Activated CD4-positive, alpha-beta T cell treated with anti-CD3 and anti-CD28 coated beads for 48 hours (primary cell): ENCODE data around the gene TCF7L1.
"Not testable (repeated sequence)": the region's sequence is repeated elsewhere in the genome, so short reads cannot be mapped to it uniquely, and the experiment has no call there.

Source experiments
- DNase-seq: peaks from one replicate; pipeline ENCODE4 v3.0.0-alpha.2; 2020

Gene TCF7L1

DNA sequence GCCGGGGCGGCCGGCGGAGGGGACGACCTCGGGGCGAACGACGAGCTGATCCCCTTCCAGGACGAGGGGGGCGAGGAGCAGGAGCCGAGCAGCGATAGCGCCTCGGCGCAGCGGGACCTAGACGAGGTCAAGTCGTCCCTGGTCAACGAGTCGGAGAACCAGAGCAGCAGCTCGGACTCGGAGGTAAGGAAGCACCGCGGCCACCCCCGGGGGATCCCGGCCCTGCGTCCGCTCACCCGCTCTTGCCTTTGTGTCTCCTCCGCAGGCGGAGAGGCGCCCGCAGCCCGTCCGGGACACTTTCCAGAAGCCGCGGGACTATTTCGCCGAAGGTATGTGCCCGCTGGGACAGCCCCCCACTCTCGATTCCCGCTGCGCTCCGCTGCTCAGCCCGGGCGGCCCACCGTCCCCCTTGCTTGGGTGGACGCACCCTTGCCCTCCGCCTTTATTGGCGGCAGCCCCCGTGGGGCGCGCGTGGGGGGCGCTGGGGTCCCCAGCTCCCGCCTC lies 611 bp downstream of the TCF7L1 start:
- peak; percentile 19 for DNase-seq

DNA sequence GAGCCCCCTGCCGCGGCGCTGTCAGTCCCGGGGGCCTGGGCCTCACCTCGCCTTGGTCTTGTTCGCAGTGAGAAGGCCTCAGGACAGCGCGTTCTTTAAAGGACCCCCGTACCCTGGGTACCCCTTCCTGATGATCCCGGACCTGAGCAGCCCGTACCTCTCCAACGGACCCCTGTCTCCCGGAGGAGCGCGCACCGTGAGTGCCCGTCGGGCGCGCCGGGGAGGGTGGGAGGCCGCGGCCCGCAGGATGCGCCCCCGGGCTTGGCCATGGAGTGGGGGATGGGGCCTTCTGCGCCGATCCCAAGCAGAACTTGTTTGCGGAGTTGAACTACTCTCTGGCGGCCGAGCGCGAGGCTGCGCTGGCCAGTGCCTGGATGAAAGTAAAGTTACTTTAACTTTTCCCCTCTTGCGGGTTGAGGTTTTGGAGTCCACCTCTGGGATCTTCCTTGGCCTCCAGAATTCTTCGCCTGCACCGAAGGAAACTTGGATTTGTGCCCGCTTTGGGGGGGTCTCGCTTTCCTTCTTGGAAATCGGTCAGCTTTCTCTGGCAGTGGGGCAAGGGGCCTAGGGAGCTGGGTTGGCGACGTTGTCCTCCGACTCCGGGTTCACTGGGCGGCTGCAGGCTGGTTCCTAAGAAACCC lies 1.2 kb downstream of the TCF7L1 start:
- DNase-seq, result peak; percentile 22

DNA sequence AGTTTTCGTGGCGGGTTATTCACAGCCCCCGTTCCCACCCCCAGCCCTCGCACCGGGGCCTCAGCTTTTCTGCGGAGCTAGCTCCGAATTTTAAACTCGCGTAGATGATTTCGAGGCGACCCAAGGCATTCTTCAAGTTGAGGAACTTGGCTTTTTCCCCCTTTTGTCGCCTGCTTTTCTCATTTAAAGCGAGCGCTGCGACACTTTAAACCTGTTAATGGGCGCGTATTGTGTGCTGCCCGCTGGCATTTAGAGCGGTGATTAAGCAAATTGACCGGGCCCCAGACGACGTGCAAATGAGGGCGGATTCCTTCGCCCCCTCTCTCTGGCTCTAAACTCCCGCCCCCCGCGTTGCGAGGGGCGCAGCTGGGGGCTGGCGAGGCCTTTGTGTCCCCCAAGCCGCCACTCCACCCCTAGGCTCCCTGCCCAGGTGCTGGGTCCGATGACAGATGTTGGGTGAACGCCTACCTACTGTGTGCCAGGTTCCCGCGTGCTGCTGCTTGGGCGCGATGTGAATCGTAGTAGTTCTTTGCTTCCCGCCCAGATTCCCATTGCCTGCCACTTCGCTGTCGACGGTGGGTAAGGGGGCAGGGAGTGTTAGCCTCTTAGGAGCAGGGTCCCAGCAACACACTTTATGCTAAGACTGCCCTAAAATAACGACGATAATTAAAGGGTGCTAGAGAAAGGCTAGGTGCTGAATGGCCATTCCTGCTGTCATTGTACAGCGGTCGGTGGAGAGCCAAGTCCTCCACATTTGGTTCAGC lies 1.9 kb downstream of the TCF7L1 start:
- DNase-seq, result no peak

DNA sequence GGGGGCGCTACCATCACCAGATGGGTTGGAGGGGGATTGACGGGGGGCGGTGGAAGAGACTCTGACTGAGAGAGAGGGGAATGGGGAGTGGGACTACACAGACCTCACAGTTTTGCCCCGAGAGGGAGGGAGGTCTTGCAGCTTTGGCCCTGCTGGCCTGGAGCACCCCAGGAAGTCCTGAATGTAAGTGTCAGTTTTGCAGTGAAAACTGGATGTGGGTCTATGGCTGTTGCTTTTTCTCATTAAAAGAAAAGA lies 2.4 kb downstream of the TCF7L1 start:
- DNase-seq, result no peak

DNA sequence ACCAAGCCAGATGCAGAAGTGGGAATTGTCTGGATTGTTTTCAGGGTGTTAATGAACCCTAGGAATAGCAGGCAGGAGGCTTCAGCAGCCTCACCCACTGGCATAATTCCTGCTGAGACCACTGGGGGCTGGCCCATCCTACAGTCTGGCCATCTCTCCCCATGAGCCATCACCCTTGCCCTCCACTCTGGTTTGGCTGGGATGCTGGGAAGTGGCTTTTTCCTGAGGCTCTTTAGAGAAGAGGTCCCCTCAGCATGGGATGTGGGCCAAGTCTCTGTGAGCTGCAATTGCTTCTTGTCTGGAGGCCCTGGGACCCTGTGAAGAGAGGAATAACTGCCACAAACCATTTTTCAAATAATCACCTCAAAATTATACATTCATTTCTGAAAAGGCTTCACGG lies 4.0 kb downstream of the TCF7L1 start:
- no peak for DNase-seq

DNA sequence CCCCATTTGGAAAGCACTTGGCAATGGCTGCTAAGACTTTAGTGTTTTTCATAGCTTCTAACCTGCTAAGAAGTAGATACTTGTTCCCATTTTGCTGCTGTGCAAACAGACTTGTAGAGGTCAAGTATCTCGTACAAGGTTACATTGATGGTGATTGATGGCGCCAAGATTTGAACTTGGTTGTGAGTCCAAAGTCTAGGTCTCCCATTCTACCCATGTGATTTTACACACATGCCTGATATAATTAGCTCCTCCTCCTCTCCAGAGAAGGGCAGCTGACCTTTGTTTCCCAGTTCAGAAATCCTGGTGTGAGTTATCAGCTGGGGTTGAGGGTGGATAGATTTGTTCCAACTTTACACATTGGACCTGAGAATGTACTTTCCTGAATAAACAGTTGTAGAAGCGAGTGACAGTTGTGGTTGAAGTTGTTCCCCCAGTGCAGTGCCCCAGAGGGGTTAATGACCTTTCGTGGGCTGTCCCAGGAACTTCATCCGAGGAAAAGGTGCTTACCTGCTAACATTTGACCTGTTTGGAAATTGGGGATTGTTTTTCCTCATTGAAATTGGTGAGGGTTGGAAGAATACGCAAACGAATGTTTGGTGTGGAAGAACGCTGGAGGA lies 10.4 kb downstream of the TCF7L1 start:
- no peak for DNase-seq

DNA sequence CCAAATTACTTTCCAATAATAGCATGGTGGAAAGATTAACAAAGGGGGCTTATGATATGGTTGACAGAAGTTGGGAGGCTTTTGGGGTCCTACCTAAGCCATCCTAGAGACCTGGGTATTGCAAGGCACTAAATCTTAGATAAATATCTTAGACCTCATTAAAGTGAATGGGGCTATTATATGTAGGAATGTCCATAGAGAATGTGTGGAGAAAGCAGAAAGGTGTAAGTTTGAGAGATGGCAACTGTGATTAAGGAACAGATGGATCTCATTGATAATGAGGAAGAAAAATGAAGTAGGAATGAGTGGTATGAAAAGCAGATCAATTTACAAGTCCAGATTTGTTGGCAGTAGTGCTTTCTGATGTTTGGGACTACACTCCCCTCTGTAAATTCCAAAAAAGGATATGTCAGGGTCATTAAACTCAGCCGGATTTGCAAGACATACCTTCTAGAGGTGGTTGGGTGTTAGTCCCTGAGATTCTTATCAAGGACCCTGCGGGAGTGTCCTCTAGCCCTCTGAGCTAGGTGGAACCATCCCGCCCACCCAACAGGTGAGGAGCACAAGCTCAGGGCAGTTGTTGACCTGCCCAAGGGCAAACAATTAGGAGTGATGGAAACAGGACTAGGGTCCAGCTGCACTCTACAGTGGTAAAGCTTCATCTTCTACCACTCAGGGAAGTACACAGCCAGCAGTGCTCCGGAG lies 12.1 kb downstream of the TCF7L1 start:
- no peak for DNase-seq

DNA sequence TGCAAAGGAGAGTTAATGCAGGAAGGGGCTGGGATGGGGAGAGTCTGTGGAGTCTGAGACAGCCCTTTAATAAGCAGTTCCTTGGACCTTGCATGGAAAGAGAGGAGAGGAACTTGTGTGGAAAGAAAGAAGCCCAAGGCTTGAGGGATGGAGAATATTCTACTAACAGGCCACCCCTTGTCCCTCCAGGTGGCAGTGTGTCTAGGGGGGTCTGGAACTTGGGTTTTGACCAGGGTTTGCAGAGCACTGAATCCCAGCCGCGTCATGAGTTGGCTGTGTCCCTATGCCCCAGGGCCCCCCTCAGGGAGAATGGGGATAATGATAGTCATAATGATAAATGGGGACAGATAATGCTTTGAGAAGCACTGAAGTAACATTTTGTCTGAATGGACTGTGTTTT lies 15.0 kb downstream of the TCF7L1 start:
- no peak for DNase-seq

DNA sequence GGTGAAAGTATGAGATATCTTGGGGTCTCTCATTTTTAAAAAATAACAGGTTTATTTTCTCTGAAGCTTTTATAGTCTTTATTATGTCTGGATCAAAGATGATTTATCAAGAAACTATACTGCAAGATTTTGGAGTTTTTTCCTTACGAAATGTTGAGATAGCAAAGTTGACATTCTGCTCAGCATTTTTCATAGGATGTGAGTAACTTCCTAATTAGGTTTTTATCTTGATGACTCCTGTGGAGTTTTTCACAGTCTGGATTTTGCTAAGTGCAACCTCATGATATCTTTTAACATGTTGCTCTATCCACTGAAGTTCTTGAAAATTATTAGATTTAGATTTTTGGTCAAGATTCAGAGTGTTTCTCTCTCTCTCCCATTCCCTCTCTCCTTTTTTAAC lies 17.8 kb downstream of the TCF7L1 start:
- DNase-seq, result no peak

DNA sequence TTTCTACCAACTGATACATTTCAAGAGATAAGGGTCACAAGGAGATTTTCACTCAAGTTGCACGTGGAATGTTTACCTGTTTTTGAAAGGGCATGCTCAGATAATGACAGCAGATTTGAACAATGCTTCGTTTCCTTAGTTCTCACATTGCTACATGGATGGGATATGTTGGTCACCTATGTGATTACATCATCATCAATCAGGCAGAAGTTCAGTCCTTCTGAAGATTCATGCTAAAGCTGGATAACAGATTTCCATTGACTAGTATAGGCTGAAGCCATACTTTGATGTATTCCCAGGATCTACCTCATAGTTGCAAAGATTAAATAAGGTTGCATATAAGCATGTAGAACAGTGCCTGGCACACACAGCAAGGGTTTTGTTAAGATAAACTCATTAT lies 19.7 kb downstream of the TCF7L1 start:
- DNase-seq, result no peak

DNA sequence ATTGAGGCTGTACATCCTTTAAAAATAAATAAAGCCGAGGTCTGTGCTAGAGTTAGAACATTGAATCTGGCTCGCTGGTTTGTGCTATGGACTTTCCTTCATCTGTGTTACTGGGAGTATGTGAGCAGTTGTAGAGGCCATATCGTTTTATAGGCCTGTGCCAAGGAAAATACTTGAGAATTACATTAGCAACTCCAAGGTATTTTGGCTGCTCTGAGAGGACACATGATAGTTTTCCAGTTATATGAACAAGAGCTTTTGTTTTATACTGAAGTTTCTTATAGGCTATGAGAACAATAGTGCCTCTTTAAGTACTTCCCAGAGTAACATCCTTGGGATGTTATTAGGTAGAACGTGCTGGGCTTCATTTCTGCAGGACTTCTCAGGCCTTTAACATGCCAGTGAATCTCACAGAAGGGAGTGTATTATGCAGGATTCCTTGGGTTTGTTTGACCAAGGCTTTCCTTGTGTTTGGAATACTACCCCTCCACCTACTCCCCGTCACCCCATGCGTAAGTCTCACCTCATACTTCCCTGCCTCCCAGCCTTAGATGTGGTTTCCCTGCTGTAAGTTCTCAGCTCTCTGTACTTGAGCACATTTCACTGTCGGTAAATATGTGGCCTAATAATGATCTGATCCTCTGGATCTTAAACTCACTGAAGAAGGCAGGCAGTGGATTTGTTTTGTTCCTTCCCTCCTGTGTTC lies 21.0 kb downstream of the TCF7L1 start:
- no peak for DNase-seq

DNA sequence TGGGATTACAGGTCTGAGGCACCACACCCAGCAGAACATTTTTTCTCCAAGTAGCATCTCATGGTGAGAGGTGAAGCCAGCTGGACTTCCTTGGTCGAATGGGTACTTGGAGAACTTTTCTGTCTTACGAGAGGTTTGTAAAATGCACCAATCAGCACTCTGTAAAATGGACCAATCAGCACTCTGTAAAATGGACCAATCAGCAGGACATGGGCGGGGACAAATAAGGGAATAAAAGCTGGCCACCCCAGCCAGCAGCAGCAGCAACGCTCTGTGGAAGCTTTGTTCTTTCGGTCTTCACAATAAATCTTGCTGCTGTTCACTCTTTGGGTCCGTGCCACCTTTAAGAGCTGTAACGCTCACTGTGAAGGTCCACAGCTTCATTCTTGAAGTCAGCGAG lies 21.9 kb downstream of the TCF7L1 start:
- DNase-seq, result not testable (repeated sequence)

DNA sequence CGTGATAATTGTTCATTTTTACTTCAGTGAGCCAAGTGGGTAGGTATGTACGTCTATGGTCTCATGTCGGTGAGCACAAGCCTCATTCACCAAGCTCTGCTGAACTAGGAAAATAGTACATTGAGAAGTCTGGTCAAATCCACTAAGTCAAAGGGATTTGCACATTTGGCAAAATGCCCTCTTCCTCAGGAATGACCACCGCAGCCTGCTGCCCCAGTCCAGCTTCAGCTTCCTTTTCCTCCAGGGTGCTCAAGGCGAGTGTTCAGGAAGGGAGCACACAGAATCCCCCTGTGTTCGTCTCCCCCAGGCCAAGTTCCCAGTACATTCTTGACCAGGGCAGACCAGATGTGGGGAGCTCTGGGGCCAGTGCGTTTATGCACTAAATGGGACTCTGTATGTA lies 23.0 kb downstream of the TCF7L1 start:
- no peak for DNase-seq

DNA sequence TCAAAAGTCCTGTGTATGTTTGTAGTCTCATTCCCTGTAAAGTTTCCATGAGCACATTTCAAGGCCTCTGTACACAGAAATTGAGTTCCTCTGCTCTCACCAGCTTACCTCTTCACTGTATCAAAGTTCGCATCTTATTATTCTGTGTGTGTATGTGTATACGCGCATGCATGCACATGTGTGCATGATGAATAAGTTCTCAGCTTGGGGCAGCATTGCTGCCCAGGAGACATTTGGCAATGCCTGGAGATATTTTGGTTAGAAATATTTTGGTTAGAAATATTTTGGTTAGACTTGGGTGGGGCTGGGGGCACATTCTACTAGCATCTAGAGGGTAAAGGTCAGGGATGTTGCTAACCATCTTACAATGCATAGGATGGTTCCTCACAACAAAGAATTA lies 23.4 kb downstream of the TCF7L1 start:
- no peak for DNase-seq

DNA sequence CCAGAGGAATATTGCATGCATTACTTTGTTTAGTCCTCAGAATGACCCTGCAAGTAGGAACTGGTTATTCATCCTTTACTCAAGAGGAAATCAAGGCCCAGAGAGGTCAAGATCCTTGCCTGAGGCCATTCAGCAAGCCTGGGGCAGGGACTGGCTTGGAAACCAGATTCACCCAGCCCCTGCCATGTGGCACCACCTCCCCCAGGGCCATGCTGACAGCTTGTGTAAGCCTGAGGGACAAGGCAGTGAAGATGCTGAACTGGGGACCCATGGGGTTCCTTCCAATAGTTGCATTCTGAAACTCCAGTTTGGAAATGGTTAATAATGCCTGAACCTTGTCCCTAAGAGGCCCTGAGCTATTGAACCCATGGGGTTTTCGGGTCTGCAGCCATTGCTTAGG lies 24.2 kb downstream of the TCF7L1 start:
- DNase-seq, result no peak

DNA sequence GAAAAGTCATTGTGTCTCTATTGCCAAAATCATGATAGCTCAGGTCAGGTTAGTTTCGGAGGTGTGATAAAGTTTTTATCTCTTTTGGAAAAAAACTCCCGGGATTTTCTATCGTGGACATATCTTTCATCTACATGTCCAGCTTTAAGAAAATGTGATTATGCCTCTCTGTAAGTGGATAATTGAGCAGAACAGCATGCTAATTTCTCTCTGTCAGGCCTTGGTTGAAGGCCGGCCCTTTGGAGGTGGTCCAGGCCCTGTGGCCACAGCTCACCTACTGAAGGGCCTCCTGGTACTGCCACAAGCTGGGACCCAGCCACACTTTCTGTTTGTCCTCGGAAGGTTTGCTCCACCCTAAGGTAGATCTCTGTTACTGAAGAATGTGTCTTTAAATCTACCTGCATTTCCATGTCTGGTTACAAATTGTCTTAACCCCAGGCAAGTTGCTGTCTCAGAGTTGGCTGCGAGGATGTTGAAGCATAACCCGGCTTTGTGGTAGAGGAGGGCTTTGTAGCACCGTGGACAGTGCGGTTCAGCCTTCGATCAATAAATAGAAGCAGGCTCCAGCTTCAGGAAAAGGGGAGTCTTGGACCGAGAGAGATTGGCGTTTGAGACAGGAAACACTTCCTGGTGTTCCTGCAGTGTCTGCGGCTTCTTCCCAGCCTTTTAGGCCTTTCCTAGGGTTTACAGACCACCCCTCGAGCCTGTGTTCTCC lies 25.5 kb downstream of the TCF7L1 start:
- DNase-seq, result no peak

DNA sequence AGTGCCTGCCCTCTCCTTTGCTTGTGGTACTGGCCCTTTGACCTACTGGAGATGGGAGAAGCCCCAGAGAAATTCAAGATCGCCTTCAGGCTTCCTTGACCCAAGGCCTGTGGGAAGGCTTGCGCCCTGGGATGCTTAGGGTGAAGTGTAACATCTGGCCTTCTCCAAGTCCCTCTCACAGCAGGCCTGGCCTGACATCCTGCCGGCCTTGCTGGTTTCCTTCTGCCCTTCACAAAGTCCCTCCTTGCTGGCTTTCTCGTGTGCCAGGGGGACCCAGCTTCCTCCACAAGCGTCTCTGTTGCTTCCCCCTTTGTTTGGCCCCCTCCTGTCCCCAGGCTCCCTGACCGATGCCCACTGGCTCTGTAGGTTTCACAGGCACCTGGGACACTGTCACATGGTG lies 26.4 kb downstream of the TCF7L1 start:
- DNase-seq, result no peak

DNA sequence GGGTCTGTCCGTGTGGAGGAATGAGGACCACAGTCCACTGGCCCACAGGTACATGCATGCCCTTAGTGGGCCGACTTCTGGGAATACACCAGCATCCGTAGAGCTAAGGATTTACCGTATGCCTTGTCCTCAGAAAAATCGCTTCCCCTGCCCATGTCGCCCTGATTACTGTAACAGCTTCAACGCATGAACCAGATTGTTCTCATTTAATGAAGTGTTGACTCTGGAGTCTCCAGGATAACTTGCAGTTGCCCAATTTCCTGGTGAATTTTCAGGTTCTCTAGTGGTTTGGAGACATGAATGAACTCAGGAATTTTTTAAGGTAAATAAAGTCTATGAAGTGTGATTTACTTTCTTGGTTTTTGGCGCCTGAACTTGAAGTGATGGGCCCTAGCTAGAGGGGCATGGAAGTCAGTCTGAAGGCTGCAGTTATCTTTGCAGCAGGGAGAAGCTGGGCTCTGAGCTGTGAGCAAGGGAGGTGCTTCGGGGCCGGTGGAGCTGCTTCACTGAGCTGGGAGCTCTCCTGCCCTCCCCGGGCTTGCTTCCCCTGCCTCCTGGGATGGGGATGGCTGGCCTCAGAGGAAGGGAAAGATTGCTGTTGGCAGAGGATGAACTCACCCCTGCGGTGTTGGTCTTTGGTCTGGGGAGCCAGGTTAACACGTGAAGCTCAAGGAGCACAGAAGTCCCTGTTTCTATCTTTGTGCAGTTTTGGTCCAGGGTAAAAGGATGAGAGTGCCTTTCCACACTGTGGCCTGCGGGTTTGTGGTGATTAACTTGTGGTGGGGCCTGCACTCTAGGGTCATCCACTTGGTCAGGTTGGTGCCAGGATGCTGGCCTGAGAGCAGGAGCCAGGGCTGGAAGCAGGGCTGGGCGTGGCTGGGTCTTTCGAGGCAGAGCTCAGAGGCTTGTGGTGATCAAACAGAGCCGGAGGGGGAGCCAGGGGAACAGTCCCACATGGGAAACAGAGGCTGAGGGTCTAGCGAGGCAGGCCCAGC lies 28.1 kb downstream of the TCF7L1 start:
- DNase-seq, result no peak

DNA sequence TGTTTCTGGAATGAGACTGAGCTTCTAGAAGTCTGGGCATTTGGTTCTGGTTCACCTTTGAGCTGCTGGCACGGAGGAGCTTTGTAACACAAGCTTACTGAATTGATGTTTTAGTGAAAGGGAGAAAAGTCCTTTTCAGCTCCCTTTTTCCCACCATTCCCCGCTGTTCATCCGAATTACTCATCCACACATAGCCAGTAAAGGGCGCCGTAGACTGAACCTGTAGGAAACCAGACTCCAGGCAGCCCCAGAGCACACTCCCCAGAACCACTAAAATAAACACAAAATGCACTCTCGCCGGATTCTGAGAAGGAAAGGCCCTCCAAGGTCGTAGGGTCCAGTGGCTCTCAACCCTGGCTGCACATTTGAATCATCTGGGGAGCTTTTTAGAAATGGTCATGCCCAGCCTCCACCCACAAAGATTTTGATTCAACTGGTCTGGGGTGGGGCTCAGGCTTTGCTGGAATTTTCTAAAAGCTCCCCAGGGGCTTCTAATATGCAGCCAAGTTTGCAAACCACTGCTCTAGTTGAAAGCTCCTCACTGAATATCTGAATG lies 29.6 kb downstream of the TCF7L1 start:
- DNase-seq, result no peak

DNA sequence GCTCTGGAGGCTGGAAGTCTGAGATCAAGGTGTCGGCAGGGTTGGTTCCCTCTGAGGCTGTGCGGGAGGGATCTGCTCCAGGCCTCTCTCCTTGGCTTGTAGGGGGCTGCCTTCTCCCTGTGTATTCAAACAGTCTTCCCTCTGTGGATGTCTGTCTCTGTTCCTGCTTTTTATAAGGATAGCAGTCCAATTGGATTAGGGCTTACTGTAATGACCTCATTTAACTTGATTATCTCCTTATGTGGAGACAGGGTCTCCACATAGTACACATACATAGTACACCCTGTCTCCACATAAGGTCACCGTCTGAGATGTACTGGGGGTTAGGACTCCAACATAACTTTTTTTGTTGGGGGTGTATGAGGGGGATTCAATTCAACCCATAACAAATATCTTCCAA lies 30.5 kb downstream of the TCF7L1 start:
- DNase-seq, result no peak

DNA sequence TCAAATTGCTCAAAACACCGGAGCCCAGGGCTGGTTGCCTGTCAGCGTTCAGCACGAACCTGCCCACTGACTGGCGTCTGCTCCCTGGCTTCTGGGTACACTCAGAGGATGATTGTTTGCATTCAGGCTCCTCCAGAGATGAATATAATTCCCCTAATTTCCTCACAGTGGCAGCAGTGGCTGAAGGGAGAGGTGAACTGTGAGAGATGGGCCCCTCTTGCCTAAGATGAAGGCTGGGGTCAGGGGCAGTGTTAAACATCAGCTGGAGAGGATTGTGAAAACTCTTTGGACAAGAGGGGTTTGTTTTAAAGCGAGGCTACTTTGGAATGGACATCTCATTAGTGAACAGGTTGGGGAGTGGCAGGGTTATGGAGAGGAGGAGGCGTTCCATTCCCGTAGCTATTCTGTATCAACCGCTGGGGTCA lies 31.0 kb downstream of the TCF7L1 start:
- no peak for DNase-seq
